H9 (cell line): ENCODE data around the gene CUEDC2. TPM values are rescaled to one million over a fixed set of nuclear protein-coding genes. Genes with fewer than 3 reads are reported as not detected.

Experiments used
- DNase-seq: peaks from one replicate; pipeline ENCODE4 v3.0.0-alpha.2; 2017
- H2AFZ ChIP-seq: one replicate; pipeline ENCODE4 v1.6.1; 2013; ENCODE audit warnings: mild to moderate bottlenecking, low read length, control low read depth, moderate library complexity
- H2AK5ac ChIP-seq: 2 replicates; pipeline ENCODE4 v1.6.1; 2013; ENCODE audit warnings: low read length, control low read depth, mixed read lengths; ENCODE audit not compliant: insufficient read length
- H2BK120ac ChIP-seq: one replicate; pipeline ENCODE4 v1.6.1; 2013; ENCODE audit warnings: low read depth, mild to moderate bottlenecking, low read length, control low read depth, inconsistent platforms; ENCODE audit not compliant: poor library complexity, severe bottlenecking
- H2BK12ac ChIP-seq: 2 replicates; pipeline ENCODE4 v1.6.1; 2013; ENCODE audit warnings: low read length, control low read depth, mixed read lengths, low read depth; ENCODE audit not compliant: insufficient read length
- H2BK15ac ChIP-seq: 2 replicates; pipeline ENCODE4 v1.6.1; 2013; ENCODE audit warnings: low read depth, low read length, control low read depth
- H2BK20ac ChIP-seq: one replicate; pipeline ENCODE4 v1.6.1; 2013; ENCODE audit warnings: low read depth, mild to moderate bottlenecking, low read length, control low read depth, inconsistent platforms; ENCODE audit not compliant: poor library complexity, severe bottlenecking
- H2BK5ac ChIP-seq: 2 replicates; pipeline ENCODE4 v1.6.1; 2013; ENCODE audit warnings: low read length, control low read depth, mixed read lengths; ENCODE audit not compliant: insufficient read length
- H3K14ac ChIP-seq: 2 replicates; pipeline ENCODE4 v1.6.1; 2013; ENCODE audit warnings: low read length, control low read depth; ENCODE audit not compliant: insufficient read depth
- H3K18ac ChIP-seq: 2 replicates; pipeline ENCODE4 v1.6.1; 2013; ENCODE audit warnings: low read depth, mild to moderate bottlenecking, mixed read lengths, low read length, control low read depth; ENCODE audit not compliant: insufficient read length
- H3K23ac ChIP-seq: 2 replicates; pipeline ENCODE4 v1.6.1; 2013; ENCODE audit warnings: low read length, control low read depth, mixed read lengths, low read depth; ENCODE audit not compliant: insufficient read length
- H3K23me2 ChIP-seq: 2 replicates; pipeline ENCODE4 v1.6.1; 2013; ENCODE audit warnings: low read depth, mild to moderate bottlenecking, mixed read lengths, low read length, control low read depth; ENCODE audit not compliant: insufficient read length, poor library complexity, severe bottlenecking
- H3K27ac ChIP-seq: 2 replicates; pipeline ENCODE4 v1.5.1; 2013; ENCODE audit warnings: low read length, control low read depth, mixed read lengths, low read depth; ENCODE audit not compliant: insufficient read length
- H3K27me3 ChIP-seq: 2 replicates; pipeline ENCODE4 v1.6.1; 2013; ENCODE audit warnings: low read length, control low read depth, inconsistent platforms; ENCODE audit not compliant: insufficient read depth
- H3K4ac ChIP-seq: 2 replicates; pipeline ENCODE4 v1.6.1; 2013; ENCODE audit warnings: low read depth, mild to moderate bottlenecking, control low read depth, inconsistent platforms, low read length, moderate library complexity
- H3K4me1 ChIP-seq: 2 replicates; pipeline ENCODE4 v1.6.1; 2013; ENCODE audit warnings: low read length, control low read depth, inconsistent platforms; ENCODE audit not compliant: insufficient read depth
- H3K4me2 ChIP-seq: 2 replicates; pipeline ENCODE4 v1.6.1; 2013; ENCODE audit warnings: low read length, control low read depth, mixed read lengths; ENCODE audit not compliant: insufficient read length, insufficient read depth
- H3K56ac ChIP-seq: 2 replicates; pipeline ENCODE4 v1.6.1; 2013; ENCODE audit warnings: low read depth, mild to moderate bottlenecking, mixed read lengths, low read length, control low read depth; ENCODE audit not compliant: insufficient read length
- H3K79me1 ChIP-seq: 2 replicates; pipeline ENCODE4 v1.6.1; 2013; ENCODE audit warnings: low read depth, mild to moderate bottlenecking, moderate library complexity, low read length, control low read depth, inconsistent platforms; ENCODE audit not compliant: insufficient read depth, poor library complexity, severe bottlenecking
- H3K79me2 ChIP-seq: 2 replicates; pipeline ENCODE4 v1.6.1; 2013; ENCODE audit warnings: low read length, control low read depth, inconsistent platforms; ENCODE audit not compliant: insufficient read depth
- H3K9ac ChIP-seq: 2 replicates; pipeline ENCODE4 v1.6.1; 2013; ENCODE audit warnings: low read length, control low read depth, mixed read lengths; ENCODE audit not compliant: insufficient read length; ENCODE audit errors: extremely low read depth
- H3K9me3 ChIP-seq: one replicate; pipeline ENCODE4 v1.6.1; 2013; ENCODE audit warnings: low read depth, low read length, inconsistent platforms; ENCODE audit not compliant: control insufficient read depth
- H3T11ph ChIP-seq: one replicate; pipeline ENCODE4 v1.6.1; 2013; ENCODE audit warnings: mild to moderate bottlenecking, low read length, control low read depth, inconsistent platforms
- H4K20me1 ChIP-seq: one replicate; pipeline ENCODE4 v1.6.1; 2013; ENCODE audit not compliant: control insufficient read depth, insufficient read length, insufficient read depth
- H4K5ac ChIP-seq: 2 replicates; pipeline ENCODE4 v1.6.1; 2013; ENCODE audit warnings: low read depth, mild to moderate bottlenecking, mixed read lengths, low read length, control low read depth; ENCODE audit not compliant: insufficient read length
- H4K8ac ChIP-seq: replicated peaks from 2 replicates; pipeline ENCODE4 v1.6.1; 2013; ENCODE audit warnings: low read length, control low read depth, mixed read lengths, low read depth; ENCODE audit not compliant: insufficient read length
- H4K91ac ChIP-seq: 2 replicates; pipeline ENCODE4 v1.6.1; 2013; ENCODE audit warnings: low read depth, mild to moderate bottlenecking, moderate library complexity, mixed read lengths, low read length, control low read depth; ENCODE audit not compliant: insufficient read length
- H3K27ac Mint-ChIP-seq, 3 experiments: 2 replicates in 2 of 3; 3 replicates in 1 of 3; pipeline ENCODE4 v1.8.0; 2020 to 2021; ENCODE audit warnings: mixed read lengths in 3 of 3, mild to moderate bottlenecking in 1 of 3, moderate library complexity in 1 of 3
- H3K27me3 Mint-ChIP-seq: 2 replicates; pipeline ENCODE4 v1.8.0; 2021; ENCODE audit warnings: low read depth, mild to moderate bottlenecking, moderate library complexity, mixed read lengths
- H3K36me3 Mint-ChIP-seq, 3 experiments: 2 replicates in 2 of 3; 3 replicates in 1 of 3; pipeline ENCODE4 v1.8.0; 2020 to 2021; ENCODE audit warnings: low read depth in 3 of 3, mixed read lengths in 3 of 3; ENCODE audit not compliant: insufficient read depth in 1 of 3
- H3K4me1 Mint-ChIP-seq, 2 experiments: 2 replicates each; pipeline ENCODE4 v1.8.0; 2020; ENCODE audit warnings: mixed read lengths in 2 of 2
- H3K4me3 Mint-ChIP-seq, 2 experiments: 2 replicates in 1 of 2; 3 replicates in 1 of 2; pipeline ENCODE4 v1.8.0; 2020 to 2021; ENCODE audit warnings: mild to moderate bottlenecking in 2 of 2, mixed read lengths in 2 of 2, moderate library complexity in 1 of 2
- H3K9me3 Mint-ChIP-seq, 2 experiments: 2 replicates in 1 of 2; 3 replicates in 1 of 2; pipeline ENCODE4 v1.8.0; 2020; ENCODE audit warnings: mild to moderate bottlenecking in 2 of 2, mixed read lengths in 2 of 2, moderate library complexity in 1 of 2
- WGBS: extraction: QIAGEN DNeasy Blood & Tissue Kit; methylation state at CpG from one replicate; pipeline ENCODE4 v1.1.7; 2013; ENCODE audit warnings: missing lambda C conversion rate, low lambda C conversion rate, mixed read lengths; ENCODE audit not compliant: insufficient read length; ENCODE audit errors: extremely low coverage; 5-methylcytosine and 5-hydroxymethylcytosine counted together
- total RNA-seq: library from RNA; stranded (reverse); gene quantifications from 2 replicates; pipeline ENCODE4 v1.2.1, GENCODE V29; 2021
- TF ChIP-seq, protein P1 (sequence below): fragments of 200-600 bp; sonication (generic); conservative IDR thresholded peaks from 3 replicates; pipeline ENCODE4 v1.8.0; 2021; ENCODE audit warnings: antibody characterized with exemption, mild to moderate bottlenecking

Gene CUEDC2
- total RNA-seq, 1 experiment from 2014 or later = 41.2 TPM

DNA sequence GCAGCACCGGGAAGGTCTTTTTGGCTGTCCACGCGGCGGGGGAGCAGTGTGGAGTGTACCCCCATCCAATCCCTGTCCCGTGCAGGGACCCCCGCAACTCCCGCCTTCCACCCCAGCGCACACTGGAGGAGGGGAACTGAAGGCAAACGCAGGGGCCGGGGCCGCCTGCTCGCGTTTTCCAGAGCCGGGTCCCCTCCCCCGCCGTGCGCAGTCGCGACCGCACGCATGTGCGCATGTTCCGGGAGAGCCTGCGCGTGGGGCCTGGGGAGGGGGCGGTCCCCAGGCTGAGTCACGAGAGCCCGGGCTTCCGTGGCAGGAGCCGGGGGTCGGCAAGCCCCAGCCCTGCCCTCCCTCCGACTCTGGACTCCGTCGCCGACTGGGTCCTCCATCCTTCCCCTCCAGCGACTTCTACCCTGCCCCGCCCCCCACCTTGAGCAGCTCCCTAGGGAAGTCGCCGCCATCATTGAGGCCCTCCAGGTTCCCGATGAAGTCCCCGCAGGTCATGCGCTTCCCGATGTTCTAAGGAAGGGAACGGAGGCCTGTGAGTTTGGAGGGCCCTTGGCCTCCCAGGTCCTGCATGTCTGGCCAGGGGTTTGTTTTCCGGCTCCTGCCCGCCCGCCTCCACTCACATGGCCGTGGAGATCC, 21.8 kb downstream of the CUEDC2 start:
- Histone ChIP-seq H3K14ac (no peak overlapping the region), H4K5ac (no peak overlapping the region), H3K56ac (no peak overlapping the region), H2BK12ac (no peak overlapping the region), H3K23me2 (peaks cover 3% of the 10 kb centered on the region), H3K4ac (no peak overlapping the region), H3K23ac (no peak overlapping the region), H3K18ac (peak overlapping the region; percentile 34), H3K9ac (no peak overlapping the region), H3K27me3 (peaks cover 27% of the 10 kb centered on the region; the same call in 1 of the 2 replicates), H3K4me1 (peaks cover 3% of the 10 kb centered on the region; the same call in 1 of the 2 replicates), H3K27ac (no peak overlapping the region), H2BK5ac (no peak overlapping the region), H3K9me3 (no peaks in the 10 kb centered on the region), H2AK5ac (no peak overlapping the region), H4K20me1 (peaks cover 2% of the 10 kb centered on the region), H3K4me2 (peak overlapping the region; percentile 27), H4K91ac (no peak overlapping the region), H3K79me1 (no peaks in the 10 kb centered on the region), H4K8ac (no peak overlapping the region), H2BK15ac (no peak overlapping the region), H2BK20ac (no peak overlapping the region), H3K79me2 (no peaks in the 10 kb centered on the region), H3T11ph (no peak overlapping the region), H2AFZ (no peak overlapping the region), H2BK120ac (no peak overlapping the region)
- peaks cover 0 to 2% (median 2%) of the 10 kb centered on the region in 3 experiments; a peak in 2 of 7 replicates for H3K36me3 Mint-ChIP-seq
- peaks cover 0 to 4% of the 10 kb centered on the region in 2 experiments; a peak in 1 of 5 replicates for H3K9me3 Mint-ChIP-seq
- TF ChIP-seq, protein P1, sequence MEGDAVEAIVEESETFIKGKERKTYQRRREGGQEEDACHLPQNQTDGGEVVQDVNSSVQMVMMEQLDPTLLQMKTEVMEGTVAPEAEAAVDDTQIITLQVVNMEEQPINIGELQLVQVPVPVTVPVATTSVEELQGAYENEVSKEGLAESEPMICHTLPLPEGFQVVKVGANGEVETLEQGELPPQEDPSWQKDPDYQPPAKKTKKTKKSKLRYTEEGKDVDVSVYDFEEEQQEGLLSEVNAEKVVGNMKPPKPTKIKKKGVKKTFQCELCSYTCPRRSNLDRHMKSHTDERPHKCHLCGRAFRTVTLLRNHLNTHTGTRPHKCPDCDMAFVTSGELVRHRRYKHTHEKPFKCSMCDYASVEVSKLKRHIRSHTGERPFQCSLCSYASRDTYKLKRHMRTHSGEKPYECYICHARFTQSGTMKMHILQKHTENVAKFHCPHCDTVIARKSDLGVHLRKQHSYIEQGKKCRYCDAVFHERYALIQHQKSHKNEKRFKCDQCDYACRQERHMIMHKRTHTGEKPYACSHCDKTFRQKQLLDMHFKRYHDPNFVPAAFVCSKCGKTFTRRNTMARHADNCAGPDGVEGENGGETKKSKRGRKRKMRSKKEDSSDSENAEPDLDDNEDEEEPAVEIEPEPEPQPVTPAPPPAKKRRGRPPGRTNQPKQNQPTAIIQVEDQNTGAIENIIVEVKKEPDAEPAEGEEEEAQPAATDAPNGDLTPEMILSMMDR = no peak
- no peak overlapping the region; a peak in 1 of 7 replicates for H3K27ac Mint-ChIP-seq
- no CpG with 5 or more reads among the region's 48 CpGs for WGBS
- H3K4me1 Mint-ChIP-seq = peaks cover 28 to 49% of the 10 kb centered on the region in 2 experiments
- H3K27me3 Mint-ChIP-seq = peaks cover 84% of the 10 kb centered on the region
- peak; percentile 64 for DNase-seq
- H3K4me3 Mint-ChIP-seq = peak overlapping the region; percentile 60 to 75
